ENCODE measurements around the gene CDH8.
A peak's percentile ranks its signal among the peaks of the same experiment; 100 is the strongest.

Gene CDH8

GRCh38 chr16:62029947-62030346 lies 6.3 kb downstream of the CDH8 start:
- no peak for DNase-seq (ENCODE audit: low spot score)

- DNase-seq (ENCODE audit: low spot score) = no peak
Measured at GRCh38 chr16:62022688-62023087, 13.6 kb downstream of the CDH8 start.

DNA sequence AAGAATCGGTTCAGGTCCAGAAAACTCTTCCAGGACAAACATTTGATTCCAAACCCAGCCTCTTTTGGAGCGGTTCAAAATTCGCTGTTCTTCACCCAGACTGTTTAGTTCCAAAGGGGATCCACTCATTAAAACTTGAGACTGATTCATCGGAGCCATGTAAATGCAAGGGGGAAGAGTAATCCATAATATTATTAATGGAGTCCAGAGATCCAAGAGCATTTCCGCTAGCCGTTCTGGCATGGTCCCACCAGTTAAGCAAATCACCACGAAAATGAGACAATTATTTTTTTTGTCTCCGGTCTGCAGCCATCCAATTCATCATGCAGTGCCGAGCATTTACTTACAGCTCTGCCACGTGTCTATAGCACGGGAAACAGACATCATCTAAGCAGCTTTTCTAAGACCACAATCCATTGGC lies 15.1 kb downstream of the CDH8 start:
- no peak for DNase-seq (ENCODE audit: low spot score)

GRCh38 chr16:62020681-62021080 lies 15.6 kb downstream of the CDH8 start:
- DNase-seq (ENCODE audit: low spot score) = no peak

DNA sequence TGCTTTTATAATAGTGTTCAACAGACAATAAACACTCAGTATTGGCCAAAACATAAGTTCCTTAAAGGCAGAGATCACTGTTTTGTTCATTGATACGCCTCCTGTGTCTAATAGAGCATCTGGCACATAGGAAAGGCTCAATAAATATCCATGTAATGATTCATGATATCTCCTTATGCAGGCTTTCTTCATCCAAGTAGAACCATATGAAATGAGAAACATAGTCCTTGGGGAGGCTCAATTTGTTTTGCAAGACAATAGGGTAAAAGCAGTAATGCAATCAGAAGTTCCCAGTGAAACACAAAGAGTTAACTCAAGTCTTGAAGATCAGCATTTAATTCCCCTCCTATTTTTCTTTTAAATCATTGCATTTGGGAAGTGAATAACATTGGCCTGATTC lies 16.4 kb downstream of the CDH8 start:
- no peak for DNase-seq (ENCODE audit: low spot score)

GRCh38 chr16:62018301-62019060 lies 17.8 kb downstream of the CDH8 start:
- DNase-seq (ENCODE audit: low spot score) = no peak

DNA sequence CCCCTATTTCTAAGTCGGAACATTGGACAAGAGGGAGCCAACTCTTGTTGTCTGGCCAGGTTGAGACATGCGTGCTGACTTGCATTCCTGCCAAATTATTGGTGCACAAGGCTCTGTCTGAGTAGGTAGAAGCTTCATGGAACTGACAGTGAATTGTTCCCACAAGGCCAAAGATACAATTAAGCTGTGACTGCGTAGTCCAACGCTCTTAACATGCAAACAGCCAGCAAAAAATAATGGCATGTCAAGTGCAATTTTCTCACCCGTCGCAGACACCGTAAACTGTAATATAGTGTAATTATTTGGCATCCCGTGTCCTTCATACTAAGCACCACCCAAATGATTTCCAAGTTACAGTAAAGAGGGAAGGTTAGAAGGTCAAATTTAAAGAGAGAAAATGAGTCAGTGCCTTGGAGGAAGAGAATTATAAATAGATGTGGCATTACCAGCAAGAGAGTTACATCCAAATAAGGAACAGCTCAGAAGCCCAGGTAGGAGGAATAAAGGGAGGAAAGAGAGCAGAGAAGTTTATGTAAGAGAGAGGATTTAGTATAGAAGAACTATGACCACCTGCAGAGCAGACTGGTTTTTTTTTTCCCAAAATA lies 21.8 kb downstream of the CDH8 start:
- no peak for DNase-seq (ENCODE audit: low spot score)

DNA sequence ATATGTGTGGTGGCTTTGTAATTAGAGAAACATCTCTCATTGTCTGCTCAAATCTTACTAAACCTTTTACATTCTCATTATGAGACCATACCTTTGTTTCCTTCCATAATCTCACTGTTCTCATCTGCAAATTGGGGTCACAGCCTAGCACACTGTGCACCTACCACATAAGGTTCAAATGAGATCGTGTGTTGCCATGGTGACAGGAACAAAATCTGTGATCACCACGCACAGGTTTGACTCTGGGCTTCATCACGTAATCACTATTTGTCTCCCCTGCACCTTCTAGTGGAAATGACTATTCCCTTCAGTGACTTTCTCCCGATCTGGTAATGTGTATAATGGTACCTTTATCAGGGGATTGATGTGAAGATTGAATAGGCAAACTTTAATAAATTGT lies 26.1 kb downstream of the CDH8 start:
- DNase-seq (ENCODE audit: low spot score) = no peak

DNA sequence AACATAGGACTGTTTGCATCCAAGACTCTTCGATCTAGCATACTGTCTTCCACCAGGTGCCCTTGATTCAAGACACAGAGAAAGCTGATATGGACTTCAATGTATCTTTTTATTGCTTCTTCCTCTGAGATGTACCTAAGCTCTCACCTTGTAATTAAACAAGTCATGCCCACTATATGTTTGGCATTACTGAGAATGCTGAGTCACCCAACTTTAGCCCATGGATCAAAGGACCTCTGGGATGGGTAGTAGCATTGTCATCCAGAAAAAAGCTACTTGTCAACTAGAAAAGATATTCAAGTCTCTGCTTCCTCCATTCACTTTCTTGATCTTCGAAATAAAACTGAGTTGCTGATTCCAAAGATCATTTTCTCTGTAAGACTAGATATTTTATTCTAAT lies 37.8 kb downstream of the CDH8 start:
- DNase-seq (ENCODE audit: low spot score) = no peak

DNA sequence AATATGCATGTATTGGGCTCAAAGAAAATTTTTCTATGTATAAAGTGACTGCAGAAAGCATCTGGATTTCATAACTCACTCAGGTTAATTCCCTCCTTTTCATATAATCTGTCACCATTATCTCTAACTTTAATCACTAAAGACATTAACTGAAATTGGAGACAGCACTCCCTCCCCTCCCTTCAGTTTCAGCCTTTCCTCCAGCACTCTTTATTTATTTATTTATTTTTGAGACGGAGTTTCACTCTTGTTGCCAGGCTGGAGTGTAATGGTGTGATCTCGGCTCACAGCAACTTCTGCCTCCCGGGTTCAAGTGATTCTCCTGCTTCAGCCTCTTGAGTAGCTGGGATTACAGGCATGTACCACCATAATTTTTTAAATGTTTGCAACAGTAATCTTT lies 43.1 kb downstream of the CDH8 start:
- DNase-seq (ENCODE audit: low spot score) = no peak

DNA sequence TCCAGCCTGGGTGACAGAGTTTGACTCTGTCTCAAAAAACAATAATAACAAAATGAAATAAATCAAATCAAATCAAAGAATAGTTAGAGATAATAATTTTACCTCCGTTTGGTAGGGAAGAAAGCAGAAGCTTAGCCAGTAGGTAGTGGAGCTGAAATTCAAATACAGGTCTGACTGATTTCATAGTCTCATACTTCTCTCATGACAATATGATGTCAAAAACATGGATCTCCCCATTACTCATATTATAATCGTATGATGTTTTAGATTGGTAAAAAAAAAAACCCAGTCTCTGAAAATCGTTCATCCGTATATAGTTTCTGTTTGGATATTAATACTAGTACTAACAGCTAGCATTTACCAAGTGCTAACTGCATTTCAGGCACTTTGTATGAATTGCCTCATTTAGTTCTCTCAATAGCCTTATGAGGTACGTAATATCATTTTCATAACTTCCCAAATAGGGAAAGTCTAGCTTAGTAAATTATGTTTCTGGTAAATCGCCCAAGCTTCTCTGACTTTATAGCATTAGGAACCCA lies 48.7 kb downstream of the CDH8 start:
- DNase-seq (ENCODE audit: low spot score) = no peak

DNA sequence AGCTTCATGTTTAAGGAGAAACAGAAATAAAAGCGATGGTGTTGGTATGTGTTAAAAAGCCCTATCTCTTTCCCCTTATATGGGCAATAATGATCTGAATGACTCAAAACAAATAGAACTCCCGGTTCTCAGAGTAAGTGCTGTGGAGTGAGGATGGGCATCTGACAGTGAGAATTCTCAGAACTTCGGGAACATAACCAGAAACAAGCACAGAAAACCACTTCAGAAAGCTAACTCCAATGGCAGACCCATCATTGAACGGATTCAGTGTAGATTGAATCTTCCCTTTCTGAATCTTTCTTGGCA lies 67.2 kb downstream of the CDH8 start:
- no peak for DNase-seq (ENCODE audit: low spot score)

DNA sequence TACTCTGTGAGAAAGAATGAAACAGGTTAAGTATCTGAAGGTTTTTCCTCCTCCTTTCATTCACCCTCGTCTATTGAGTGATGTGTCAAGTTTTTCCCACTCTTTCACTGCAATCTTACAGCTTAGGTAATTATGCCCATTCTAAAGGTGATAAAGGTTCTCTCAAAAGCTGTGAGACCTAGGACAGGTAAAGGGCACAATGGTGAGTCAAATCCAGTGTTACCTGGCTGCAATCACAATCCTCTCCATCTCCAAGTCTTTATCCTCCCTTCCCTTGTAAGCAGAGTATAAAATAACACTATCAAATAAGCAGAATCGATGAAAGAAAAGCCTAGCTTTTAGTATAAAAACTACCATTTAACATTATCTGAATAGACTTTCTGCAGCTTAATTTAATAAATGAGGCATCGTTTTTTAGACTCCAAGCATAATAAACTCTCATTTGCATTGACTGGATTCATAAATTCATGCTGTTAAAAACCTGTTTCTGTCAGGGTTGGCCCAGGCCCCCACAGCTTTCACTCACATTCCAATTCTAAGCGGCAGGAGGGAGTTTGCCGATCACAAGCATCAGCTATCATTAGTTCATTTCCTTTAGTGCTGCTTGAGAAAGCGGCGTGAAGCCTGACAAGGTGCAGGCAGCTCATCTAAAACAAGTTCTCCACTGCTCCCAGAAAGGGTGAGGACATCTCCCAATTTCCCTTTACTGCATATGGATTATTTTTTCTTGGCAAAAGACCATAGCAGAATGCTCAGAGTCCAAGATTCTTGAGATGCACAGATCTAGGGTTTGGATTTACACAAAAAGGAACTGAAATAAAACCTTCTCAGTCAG lies 67.8 kb downstream of the CDH8 start:
- DNase-seq (ENCODE audit: low spot score) = no peak

- DNase-seq (ENCODE audit: low spot score) = no peak
Measured at GRCh38 chr16:61957075-61957855, 79.0 kb downstream of the CDH8 start.

GRCh38 chr16:61952841-61953240 lies 83.4 kb downstream of the CDH8 start:
- DNase-seq (ENCODE audit: low spot score) = no peak

DNA sequence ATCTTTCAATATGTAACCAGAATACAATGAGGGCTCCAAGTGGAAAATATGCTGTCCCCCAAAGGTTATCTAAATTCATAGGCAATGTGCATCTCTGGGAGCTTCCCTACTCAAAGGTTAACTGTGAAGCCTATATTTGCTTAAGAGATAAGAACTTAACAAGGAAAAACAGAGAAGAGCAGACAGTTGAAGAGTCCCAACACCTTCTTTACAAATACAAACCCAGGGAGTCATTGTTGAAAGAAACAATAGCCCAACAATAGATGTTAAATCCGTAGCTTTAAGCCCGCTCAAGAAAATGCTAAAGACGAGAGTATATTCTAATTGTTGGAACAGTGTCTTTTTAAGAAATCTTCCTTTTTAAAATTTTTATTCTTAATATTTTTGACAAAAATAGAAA lies 87.8 kb downstream of the CDH8 start:
- DNase-seq (ENCODE audit: low spot score) = no peak

- DNase-seq (ENCODE audit: low spot score) = no peak
Measured at GRCh38 chr16:61946019-61946418, 90.2 kb downstream of the CDH8 start.

GRCh38 chr16:61945511-61945910 lies 90.7 kb downstream of the CDH8 start:
- no peak for DNase-seq (ENCODE audit: low spot score)

DNA sequence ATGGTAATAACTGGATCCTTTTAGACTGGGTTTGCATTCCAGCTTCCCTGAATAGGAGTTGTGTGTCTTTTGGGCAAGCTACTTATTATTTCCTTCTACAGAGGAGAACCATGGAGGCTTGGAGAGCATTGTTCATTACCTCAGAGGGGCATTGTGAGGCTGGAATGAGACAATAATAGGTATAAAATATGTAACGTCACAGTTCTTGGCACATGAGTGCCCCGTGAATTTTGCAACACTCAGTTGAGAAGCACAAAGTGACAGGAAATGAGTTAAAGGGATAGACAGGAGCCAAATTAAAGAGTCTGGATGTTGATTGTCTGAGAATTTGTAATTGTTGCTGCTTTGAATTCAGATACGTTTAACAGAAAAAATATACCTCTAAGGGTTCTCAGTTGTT lies 92.2 kb downstream of the CDH8 start:
- DNase-seq (ENCODE audit: low spot score) = no peak

DNA sequence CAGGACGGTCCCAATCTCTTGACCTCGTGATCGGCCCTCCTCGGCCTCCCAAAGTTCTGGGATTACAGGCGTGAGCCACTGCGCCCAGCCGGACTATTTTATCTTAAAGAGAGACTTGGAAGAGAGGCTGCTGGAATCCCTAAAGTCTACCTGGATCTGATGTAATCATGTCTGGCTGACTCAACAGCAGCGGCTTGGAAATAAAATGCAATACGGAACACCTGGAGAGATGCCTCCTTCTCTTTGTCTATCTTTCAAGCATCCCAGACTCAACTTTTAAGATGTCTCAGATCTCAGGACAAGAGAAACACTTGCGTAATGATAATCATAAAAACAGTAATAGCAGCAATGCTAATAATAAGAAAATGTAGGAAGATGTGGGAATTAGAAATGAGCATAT lies 95.6 kb downstream of the CDH8 start:
- DNase-seq (ENCODE audit: low spot score) = no peak

- no peak for DNase-seq (ENCODE audit: low spot score)
Measured at GRCh38 chr16:61937646-61938045, 98.6 kb downstream of the CDH8 start.

DNA sequence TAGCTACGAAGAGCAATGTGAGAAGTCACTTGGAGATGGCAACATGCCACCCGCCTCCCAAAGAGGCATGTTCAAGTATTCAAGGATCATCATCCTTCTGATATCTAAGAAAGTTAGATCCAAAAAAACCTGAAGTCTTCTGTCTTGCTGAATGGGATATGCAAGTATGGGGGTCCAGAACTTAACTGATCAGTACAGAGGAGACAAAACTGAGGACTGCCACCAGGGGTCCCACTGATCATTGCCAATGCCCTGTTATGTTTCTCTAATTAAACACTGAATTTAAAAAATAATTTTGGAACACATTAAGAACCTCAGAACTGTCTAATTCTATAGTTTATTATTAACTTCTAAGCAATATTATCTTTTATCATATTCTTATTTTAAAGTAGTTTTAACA lies 99.7 kb downstream of the CDH8 start:
- peak; percentile 23 for DNase-seq (ENCODE audit: low spot score)
